Limb (tissue), 2 donors: ENCODE data around the gene IER3.
"Not testable (repeated sequence)": the region's sequence is repeated elsewhere in the genome, so short reads cannot be mapped to it uniquely, and the experiment has no call there.

Experiments used
- DNase-seq, 2 donors: peaks; one replicate each; pipeline ENCODE4 v3.0.0-alpha.2; 2016; ENCODE audit errors: extremely low spot score in 2 of 2

IER3 gene

DNA sequence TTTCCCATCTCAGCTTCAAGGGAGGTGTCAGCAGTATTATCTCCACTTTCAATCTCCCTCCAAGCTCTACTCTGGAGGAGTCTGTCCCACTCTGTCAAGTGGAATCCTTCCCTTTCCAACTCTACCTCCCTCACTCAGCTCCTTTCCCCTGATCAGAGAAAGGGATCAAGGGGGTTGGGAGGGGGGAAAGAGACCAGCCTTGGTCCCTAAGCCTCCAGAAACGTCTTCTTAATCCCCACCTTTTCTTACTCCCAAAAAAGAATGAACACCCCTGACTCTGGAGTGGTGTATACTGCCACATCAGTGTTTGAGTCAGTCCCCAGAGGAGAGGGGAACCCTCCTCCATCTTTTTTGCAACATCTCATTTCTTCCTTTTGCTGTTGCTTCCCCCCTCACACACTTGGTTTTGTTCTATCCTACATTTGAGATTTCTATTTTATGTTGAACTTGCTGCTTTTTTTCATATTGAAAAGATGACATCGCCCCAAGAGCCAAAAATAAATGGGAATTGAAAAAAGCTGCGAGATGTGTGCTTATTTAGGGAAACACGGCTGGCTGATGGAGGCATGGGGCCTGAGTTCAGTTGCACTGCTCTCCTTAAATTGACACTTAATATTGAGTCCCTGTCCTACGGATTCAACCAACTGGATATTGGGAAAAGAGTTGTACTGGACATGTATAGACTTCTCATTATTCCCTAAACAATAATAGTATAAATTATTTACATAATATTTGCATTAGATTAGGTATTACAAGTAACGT is 19.3 kb downstream of the IER3 start:
- DNase-seq, result no peak

DNA sequence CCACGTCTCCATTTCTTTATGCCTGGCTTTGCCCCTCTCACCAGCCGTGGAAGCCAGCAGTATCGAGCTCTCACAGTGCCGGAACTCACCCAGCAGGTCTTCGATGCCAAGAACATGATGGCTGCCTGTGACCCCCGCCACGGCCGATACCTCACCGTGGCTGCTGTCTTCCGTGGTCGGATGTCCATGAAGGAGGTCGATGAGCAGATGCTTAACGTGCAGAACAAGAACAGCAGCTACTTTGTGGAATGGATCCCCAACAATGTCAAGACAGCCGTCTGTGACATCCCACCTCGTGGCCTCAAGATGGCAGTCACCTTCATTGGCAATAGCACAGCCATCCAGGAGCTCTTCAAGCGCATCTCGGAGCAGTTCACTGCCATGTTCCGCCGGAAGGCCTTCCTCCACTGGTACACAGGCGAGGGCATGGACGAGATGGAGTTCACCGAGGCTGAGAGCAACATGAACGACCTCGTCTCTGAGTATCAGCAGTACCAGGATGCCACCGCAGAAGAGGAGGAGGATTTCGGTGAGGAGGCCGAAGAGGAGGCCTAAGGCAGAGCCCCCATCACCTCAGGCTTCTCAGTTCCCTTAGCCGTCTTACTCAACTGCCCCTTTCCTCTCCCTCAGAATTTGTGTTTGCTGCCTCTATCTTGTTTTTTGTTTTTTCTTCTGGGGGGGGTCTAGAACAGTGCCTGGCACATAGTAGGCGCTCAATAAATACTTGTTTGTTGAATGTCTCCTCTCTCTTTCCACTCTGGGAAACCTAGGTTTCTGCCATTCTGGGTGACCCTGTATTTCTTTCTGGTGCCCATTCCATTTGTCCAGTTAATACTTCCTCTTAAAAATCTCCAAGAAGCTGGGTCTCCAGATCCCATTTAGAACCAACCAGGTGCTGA is 20.3 kb downstream of the IER3 start:
- DNase-seq, result not testable (repeated sequence)

DNA sequence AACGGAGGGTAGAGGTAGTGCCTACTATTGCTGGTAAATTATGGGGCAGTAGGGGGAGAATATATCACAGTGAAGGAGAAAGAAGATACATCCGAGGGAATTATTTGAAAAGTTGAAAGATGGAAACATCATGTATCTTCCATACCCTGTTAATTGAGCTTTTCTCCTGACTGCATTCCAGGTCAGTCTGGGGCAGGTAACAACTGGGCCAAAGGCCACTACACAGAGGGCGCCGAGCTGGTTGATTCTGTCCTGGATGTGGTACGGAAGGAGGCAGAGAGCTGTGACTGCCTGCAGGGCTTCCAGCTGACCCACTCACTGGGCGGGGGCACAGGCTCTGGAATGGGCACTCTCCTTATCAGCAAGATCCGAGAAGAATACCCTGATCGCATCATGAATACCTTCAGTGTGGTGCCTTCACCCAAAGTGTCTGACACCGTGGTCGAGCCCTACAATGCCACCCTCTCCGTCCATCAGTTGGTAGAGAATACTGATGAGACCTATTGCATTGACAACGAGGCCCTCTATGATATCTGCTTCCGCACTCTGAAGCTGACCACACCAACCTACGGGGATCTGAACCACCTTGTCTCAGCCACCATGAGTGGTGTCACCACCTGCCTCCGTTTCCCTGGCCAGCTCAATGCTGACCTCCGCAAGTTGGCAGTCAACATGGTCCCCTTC is 21.0 kb downstream of the IER3 start:
- not testable (repeated sequence) for DNase-seq

DNA sequence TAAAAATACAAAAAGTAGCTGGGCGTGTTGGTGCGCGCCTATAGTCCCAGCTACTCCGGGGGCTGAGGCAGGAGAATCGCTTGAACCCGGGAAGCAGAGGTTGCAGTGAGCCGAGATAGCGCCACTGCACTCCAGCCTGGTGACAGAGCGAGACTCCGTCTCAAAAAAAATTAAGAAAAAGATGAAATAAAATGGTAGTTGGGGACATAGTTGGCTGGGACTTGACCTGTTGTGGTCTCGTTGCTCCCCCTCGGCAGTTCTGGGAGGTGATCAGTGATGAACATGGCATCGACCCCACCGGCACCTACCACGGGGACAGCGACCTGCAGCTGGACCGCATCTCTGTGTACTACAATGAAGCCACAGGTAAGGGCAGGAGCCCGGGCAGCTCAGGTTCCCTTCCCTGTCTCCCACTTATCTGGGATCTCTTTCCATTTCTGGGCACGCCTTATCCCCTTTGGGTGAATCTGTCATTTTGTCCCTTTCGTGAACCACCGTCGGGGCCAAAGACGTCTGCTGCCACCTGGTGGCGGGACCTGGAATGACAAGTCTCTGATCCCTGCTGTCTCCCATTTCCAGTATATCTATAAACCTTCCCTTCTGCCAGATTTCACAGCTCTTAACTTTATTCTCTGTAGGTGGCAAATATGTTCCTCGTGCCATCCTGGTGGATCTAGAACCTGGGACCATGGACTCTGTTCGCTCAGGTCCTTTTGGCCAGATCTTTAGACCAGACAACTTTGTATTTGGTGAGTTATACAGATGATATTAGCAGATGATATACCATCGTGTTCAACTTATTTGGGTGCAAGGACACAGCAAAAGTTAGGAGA is 21.9 kb downstream of the IER3 start:
- DNase-seq, result peak; percentile 67 to 91

DNA sequence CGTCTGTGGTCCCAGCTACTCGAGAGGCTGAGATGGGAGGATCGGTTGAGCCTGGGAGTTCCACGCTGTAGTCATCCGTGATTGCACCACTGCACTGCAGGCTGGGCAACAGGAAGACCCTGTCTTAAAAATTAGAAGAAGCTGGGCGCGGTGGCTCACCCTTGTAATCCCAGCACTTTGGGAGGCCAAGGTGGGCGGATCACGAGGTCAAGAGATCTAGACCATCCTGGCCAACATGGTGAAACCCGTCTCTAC is 22.4 kb downstream of the IER3 start:
- DNase-seq, result not testable (repeated sequence)

DNA sequence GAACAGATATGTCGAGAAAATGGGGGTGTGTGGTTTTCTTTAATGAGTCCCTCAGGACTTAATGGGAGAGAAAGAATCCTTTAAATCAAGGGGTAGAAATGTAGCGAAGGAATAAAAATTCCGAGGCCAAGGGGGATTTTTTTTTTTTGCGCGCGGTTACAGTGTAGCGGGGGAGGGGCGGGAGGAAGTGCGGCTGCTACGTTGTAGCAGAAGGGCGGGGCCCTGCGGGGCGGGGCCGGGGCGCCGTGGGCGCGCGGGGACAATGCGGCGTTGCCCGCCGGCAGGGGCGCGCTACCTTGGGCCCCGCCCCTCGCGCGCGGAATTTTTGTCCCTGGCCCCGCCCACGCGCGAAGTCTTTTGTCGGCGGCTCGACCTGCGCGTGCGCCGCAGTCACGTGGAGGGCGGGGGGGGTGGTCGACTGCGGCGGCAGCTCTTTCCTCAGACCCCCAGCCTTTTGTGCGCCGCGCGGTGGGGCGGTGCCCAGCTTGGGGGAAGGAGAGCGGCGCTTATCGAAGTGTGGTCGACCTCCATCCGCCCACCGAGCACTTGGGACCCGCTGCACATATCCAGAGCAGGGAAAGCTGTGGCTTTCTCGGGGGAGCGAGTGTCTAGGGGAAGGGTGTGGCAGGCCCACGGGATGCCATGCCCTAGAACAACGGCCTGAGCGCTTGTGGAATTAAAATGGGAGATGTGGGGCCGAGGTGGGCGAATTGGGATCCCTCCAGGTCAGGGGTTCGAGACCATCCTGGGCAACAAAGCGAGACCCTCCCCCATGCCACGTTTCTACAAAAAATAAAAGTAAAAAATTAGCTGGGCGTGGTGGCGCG is 22.9 kb downstream of the IER3 start:
- DNase-seq, result peak; percentile 92 to 96

DNA sequence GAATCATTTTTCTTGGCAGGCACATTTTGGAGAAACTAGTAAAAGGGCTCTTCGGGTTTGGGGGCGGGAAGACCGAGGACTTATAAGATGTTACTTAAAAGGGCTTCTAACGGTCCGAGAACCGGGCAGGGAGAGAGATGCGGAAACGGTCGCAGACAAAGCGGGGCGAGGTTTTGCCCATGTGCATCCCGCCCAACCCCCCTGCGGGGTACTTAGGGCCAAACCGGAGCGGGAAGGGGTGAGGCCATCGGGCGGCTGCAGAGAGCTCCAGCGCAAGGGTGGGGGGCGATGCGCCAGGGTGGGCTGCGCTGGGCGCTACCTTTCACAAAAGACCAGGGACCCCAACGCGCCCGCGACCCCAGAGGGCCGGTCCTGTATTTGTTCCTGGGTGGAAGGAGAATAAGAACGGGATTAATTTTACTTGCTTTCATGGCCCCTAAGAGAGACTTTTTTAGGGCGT is 23.6 kb downstream of the IER3 start:
- DNase-seq, result peak in 1 of 2 donors; percentile 86

DNA sequence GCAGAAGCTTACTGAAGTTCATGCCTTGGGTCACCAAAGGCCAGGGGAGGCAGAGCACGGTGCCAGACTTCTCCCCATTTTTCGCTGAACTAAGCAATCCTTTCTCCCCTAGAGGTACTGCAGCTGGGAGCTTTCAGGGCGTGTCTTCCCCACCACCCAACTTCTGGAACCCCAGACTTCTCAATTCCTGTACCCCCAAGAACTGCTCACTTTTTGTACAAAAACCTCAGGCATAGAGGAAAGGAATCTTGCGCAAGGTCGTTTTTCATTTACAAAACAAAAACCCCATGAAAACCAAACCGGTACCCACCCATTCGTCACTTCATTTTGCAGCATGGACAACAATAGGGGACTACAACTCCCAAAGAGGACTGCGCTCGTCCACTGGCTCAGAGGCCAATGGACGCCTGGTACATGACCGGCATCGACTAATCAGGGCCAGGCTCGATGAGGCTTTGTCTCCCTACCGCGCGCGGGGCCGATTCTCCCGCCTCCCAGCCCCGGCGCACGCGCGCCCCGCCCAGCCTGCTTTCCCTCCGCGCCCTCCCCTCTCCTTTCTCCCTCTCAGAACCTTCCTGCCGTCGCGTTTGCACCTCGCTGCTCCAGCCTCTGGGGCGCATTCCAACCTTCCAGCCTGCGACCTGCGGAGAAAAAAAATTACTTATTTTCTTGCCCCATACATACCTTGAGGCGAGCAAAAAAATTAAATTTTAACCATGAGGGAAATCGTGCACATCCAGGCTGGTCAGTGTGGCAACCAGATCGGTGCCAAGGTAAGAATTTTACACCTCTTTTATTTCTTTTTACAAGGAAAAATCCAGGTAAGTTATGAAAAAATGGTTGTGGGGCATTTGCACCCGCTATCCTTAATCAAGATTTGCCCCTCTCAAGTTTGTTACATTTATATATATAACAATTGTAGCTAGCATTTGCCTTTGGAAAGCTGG is 24.3 kb downstream of the IER3 start, which contains the start of gene TUBB:
TSS of gene TUBB (plus strand) at position 562 of the 947 bp plus-strand sequence. CDS start at position 717, 155 bp downstream.
- DNase-seq, result peak; percentile 98

DNA sequence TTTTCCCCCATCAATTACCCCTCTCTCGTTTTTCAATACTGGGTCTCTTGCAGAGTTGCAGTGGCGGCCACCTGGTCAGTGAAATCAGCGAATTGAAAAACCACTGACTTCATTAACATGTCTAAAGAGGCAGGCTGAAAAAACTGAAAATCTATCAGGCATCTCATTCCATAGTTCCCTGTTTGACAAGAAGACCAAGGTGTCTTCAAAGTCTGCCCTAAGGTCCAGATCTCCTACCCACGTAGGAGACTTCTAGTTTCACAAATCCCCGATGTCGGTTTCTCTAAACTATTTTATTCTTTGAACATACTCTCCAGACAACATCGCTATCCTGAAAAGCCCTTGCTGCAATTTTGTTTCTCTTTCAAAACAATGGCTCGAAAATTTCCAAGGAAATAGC is 25.0 kb downstream of the IER3 start:
- no peak for DNase-seq

DNA sequence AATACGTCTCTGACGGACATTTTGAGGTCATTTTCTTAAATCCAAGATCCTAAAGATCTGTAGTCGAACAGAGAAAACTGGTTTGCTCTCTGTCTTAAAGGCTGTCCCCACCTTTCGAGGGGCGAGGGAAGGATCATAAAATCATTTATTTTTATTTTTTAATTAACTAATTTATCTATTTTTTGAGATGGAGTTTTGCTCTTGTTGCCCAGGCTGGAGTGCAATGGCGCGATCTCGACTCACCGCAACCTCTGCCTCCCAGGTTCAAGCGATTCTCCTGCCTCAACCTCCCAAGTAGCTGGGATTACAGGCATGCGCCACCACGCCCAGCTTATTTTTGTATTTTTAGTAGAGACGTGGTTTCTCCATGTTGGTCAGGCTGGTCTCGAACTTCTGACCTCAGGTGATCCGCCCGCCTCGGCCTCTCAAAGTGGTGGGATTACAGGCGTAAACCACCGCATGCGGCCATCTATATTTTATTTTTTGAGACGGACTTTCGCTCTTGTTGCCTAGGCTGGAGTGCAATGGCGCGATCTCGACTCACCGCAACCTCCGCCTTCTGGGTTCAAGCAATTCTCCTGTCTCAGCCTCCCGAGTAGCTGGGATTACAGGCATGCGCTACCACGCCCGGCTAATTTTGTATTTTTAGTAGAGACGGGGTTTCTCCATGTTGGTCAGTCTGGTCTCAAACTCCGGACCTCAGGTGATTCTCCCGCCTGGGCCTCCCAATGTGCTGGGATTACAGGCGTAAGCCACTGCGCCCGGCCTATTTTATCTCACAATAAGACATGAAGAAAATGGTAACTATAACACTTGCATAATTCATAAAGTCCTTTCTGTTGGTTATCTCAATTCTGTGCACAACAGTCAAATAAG is 26.3 kb downstream of the IER3 start:
- not testable (repeated sequence) for DNase-seq

DNA sequence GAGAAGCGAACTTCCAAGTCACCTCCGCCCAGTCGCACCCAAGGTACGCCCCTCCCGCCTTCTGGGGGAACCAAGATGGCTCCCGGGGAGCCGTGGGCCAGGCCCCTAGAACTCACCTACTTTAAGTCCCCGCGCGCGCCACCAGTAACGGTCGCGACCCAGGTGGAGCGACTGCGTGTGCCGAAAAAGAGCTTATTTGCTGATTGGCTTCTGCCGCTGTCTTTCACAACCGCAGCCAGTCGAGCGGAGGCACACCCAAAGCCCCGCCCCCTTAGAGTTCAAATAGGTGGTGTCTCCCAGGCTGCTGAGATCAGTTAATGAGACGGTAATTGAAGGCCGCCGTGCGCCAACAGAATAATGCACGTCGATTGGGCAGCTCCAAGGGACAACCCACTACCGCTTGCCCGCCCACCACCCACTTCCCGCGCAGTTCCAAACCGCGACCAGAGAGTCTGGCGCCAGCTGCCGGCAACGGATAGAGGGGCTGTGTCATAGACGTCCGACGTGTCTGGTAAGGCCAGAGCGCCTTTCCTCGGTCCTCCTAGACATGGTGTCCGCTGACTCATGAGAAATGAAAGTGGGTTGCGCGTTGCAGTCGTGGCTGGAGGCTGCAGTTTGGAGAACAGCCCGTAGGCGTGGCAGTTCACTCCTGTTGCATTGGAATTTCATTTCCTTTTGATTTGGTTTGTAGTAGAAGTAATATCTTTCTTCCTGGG is 27.1 kb downstream of the IER3 start, which contains the start of gene MDC1:
TSS of gene MDC1 (minus strand) at position 153 of the 716 bp plus-strand sequence. CDS start 2,106 bp downstream, outside the sequence.
- DNase-seq, result peak; percentile 99 to 100

DNA sequence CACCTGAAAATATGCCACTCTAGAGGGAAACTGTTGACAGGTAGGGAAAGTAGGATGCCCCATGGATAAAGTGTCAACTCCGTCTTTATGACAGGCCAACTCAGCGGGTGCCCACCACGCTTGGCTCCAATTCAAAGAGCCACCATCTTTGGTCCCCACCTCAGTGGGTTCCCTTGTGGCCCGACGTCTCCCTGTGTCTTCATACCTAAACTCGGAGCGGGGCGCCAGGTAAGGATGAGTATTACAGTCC is 27.5 kb downstream of the IER3 start:
- no peak for DNase-seq

DNA sequence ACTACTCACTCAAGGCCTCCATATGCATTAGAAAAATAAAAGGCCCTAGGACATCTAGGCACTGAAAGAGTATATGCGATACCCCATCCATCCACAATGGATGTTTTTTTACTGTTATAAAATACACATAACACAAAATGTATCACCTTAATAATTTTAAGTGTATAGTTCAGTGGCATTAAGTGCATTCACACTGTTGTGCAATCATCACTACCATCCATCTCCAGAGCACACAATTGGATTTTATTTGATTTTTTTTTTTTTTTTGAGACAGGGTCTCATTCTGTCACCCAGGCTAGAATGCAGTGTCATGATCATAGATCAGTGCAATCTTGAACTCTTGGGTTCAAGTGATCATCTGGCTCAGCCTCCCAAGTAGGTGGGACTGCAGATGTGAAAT is 30.1 kb downstream of the IER3 start:
- DNase-seq, result no peak

DNA sequence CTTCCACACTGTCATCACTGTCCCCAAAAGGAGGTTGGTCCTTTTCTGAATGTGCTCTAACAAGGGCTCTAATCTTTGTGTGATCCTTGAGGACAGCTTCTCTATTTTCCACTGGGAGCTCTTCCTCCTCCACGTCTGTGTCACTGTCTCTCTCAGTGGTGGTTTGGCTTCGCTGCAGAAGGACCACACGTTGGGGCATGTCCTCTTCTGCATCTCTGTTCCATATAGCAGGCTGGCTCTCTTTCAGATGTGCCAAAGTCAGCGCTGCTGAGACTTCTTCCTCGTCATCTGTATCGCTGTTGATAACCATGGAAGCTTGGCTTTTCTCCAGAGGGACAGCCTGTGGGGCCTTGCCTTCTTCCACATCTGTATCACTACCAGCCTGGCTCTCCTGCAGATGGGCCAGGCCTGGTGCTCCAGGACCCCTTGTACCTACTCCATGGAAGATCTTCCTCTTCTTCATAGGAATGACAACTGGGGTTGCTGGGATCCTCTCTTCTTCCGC is 31.9 kb downstream of the IER3 start:
- no peak for DNase-seq

DNA sequence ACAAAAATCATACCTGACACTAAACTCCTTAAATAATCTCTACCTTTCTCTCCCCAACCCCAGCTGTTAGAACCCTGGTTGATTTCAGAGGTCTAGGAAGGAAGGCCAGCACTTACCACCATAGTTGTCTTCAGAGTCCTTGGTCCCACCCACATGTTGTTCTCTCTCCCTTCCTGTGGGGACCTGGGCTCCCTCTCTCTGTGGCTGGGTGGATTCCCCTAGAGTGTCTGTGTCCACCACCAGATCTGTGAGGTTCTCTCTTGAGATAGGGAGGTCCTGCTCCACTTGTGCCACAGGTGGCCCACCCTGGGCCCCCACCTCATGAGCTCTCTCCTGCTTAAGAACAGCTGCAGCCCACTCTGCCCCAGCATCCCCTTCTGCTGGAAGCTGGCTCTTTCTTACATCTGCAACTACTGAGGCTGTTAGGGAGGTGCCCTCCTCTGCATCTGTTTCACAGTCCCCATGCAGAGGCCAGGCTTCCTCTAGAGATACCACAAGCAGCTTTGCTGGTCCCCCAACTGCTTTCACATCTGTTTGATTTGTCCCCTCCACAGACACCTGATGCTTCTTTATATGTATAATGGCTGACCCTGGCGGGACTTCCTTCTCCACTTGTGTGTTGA is 32.5 kb downstream of the IER3 start:
- no peak for DNase-seq

DNA sequence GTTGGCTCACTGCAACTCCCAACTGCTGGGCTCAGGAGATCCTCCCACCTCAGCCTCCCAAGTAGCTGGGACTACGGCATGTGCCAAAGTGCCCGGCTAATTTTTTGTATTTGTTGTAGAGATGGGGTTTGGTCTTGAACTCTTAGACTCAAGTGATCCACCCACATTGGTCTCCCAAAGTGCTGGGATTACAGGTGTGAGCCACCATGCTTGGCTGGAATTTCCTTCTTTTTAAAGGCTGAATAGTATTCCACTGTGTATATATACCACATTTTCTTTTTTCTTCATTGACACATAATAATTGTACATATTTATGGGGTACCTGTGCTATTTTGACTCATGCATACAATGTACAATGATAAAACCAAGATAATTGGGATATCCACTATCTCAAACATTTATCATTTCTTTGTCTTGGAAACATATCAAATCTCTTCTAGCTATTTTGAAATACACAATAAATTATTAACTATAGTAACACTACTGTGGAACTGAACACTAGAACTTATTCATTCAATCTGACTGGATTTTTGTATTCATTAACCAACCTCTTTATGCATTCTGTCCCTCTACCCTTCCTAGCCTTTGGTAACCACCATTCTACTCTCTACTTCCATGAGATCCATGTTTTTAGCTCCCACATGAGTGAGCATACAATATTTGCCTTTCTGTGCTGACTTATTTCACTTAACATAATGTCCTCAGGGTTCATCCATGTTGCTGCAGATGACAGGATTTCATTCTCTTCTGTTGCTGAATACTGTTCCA is 35.1 kb downstream of the IER3 start:
- DNase-seq, result no peak
